Ovary (tissue), 3 donors: ENCODE results near the gene TMEM260.

Experiments used
- EP300 ChIP-seq: sonication (generic); formaldehyde crosslinking; IDR thresholded peaks from one replicate; pipeline ENCODE4 v1.6.1; 2017; ENCODE audit warnings: antibody characterized with exemption
- POLR2A ChIP-seq: fragments of 450-650 bp; IDR thresholded peaks from one replicate; pipeline ENCODE4 v1.6.1; 2017; ENCODE audit warnings: antibody characterized with exemption, mild to moderate bottlenecking, moderate library complexity
- TF ChIP-seq, protein P1 (sequence below), 3 donors: fragments of 450-650 bp in 2 of 3; fragments of 200-600 bp in 1 of 3; IDR thresholded peaks; one replicate each; pipeline versions ENCODE4 v1.5.1 to v1.8.0; 2016 to 2022; ENCODE audit warnings: antibody characterized with exemption in 3 of 3, mild to moderate bottlenecking in 1 of 3
- donor health status: DM: no; HTN: no; CAD: no.

DNA sequence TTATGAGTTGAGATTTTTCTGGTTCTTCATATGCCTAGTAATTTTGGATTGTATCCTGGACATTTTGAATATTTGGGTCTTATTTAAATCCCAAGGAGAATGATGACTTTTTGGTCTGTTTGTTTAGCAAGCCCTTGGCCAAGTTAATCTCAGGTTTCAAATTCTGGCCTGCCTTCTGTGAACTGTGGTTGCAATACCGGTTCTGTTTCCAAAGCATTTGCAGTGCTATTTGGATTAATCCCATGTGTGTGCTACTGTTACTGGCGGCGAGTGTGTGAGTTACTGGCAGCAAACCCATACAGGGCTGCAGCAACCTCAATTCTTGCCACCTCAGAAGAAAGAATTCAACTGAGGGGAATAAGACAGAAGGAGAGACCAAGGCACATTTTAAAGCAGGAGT lies 51.1 kb downstream of the TMEM260 start:
- TF ChIP-seq, protein P1, sequence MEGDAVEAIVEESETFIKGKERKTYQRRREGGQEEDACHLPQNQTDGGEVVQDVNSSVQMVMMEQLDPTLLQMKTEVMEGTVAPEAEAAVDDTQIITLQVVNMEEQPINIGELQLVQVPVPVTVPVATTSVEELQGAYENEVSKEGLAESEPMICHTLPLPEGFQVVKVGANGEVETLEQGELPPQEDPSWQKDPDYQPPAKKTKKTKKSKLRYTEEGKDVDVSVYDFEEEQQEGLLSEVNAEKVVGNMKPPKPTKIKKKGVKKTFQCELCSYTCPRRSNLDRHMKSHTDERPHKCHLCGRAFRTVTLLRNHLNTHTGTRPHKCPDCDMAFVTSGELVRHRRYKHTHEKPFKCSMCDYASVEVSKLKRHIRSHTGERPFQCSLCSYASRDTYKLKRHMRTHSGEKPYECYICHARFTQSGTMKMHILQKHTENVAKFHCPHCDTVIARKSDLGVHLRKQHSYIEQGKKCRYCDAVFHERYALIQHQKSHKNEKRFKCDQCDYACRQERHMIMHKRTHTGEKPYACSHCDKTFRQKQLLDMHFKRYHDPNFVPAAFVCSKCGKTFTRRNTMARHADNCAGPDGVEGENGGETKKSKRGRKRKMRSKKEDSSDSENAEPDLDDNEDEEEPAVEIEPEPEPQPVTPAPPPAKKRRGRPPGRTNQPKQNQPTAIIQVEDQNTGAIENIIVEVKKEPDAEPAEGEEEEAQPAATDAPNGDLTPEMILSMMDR (IDR thresholded peaks at IDR 0.05), result no peak
- TF ChIP-seq POLR2A, result no peak
- TF ChIP-seq EP300, result no peak
